PC-3 (cell line): ENCODE results near the gene BRWD1. TPM values are rescaled to one million over a fixed set of nuclear protein-coding genes. Genes with fewer than 3 reads are reported as not detected.

Source experiments
- ATAC-seq: fragments of 200-7000 bp; cut with Tn5 transposase; 2 replicates; pipeline ENCODE4 v1.9.1; 2020; ENCODE audit warnings: mild to moderate bottlenecking, moderate library complexity
- Bru-seq: library from RNA; stranded (reverse); fragments of 400-500 nt; gene quantifications from one replicate; lab custom pipeline; 2021; lab: Mats Ljungman, UMichigan
- BruChase-seq, 2 experiments: library from RNA; stranded (reverse); fragments of 400-500 nt; gene quantifications; one replicate each; lab custom pipeline; 2021; lab: Mats Ljungman, UMichigan
- BruUV-seq: library from RNA; stranded (reverse); fragments of 400-500 nt; replicated peaks from 2 replicates; lab custom pipeline; 2021; lab: Mats Ljungman, UMichigan
- CTCF ChIA-PET: fragments of 300-600 bp; sonication (Branson Sonifier 250); formaldehyde crosslinking; loops from one replicate; lab custom pipeline; 2022; ENCODE audit warnings: antibody characterized with exemption; lab: Charles Lee
- POLR2A ChIA-PET: fragments of 300-600 bp; sonication (Branson Sonifier 250); formaldehyde crosslinking; loops from one replicate; lab custom pipeline; 2022; ENCODE audit warnings: antibody characterized with exemption; ENCODE audit not compliant: unreplicated experiment; lab: Charles Lee
- DNase-seq: peaks from one replicate; pipeline ENCODE4 v3.0.0-alpha.2; 2015
- H2AFZ ChIP-seq: fragments of 300-600 bp; sonication (generic); 2 replicates; pipeline ENCODE4 v1.6.0; 2016; ENCODE audit warnings: antibody characterized with exemption, low read length
- H3F3A ChIP-seq: fragments of 300-600 bp; sonication (generic); one replicate; pipeline ENCODE4 v1.6.0; 2017; ENCODE audit warnings: antibody characterized with exemption, low read length, control low read depth, mild to moderate bottlenecking; ENCODE audit not compliant: unreplicated experiment
- H3K27ac ChIP-seq: fragments of 300-600 bp; sonication (generic); 2 replicates; pipeline ENCODE4 v1.5.1; 2016; ENCODE audit warnings: mild to moderate bottlenecking, low read length
- H3K27me3 ChIP-seq: fragments of 300-600 bp; sonication (generic); 2 replicates; pipeline ENCODE4 v1.6.1; 2016; ENCODE audit warnings: low read length, mixed read lengths
- H3K36me3 ChIP-seq: fragments of 300-600 bp; sonication (generic); 2 replicates; pipeline ENCODE4 v1.6.1; 2016; ENCODE audit warnings: low read depth, mixed run types, low read length, mixed read lengths
- H3K4me1 ChIP-seq: fragments of 300-600 bp; sonication (generic); 2 replicates; pipeline ENCODE4 v1.5.1; 2016; ENCODE audit warnings: low read length; ENCODE audit not compliant: insufficient read depth
- H3K4me2 ChIP-seq: fragments of 300-600 bp; sonication (generic); 2 replicates; pipeline ENCODE4 v1.6.0; 2016; ENCODE audit warnings: low read length
- H3K4me3 ChIP-seq: fragments of 300-600 bp; sonication (generic); 2 replicates; pipeline ENCODE4 v1.5.1; 2016; ENCODE audit warnings: mild to moderate bottlenecking, low read length, mixed read lengths
- H3K79me2 ChIP-seq: fragments of 300-600 bp; sonication (generic); 2 replicates; pipeline ENCODE4 v1.6.1; 2017; ENCODE audit warnings: low read length, mixed read lengths
- H3K9ac ChIP-seq: fragments of 300-600 bp; sonication (generic); 2 replicates; pipeline ENCODE4 v1.6.0; 2016; ENCODE audit warnings: mild to moderate bottlenecking, low read length
- H3K9me2 ChIP-seq: fragments of 300-600 bp; sonication (generic); replicated peaks from 2 replicates; pipeline ENCODE4 v1.6.1; 2016; ENCODE audit warnings: mixed run types, low read length, mixed read lengths
- H3K9me3 ChIP-seq: fragments of 300-600 bp; sonication (generic); 2 replicates; pipeline ENCODE4 v1.6.1; 2016; ENCODE audit warnings: low read length, mixed read lengths
- H4K20me1 ChIP-seq: fragments of 300-600 bp; sonication (generic); 2 replicates; pipeline ENCODE4 v1.6.1; 2016; ENCODE audit warnings: low read length, mixed read lengths
- EZH2 ChIP-seq: fragments of 300-600 bp; sonication (generic); IDR thresholded peaks from one replicate; pipeline ENCODE4 v1.6.1; 2017; ENCODE audit warnings: antibody characterized with exemption, mild to moderate bottlenecking, low read length; ENCODE audit not compliant: unreplicated experiment
- EZH2phosphoT487 ChIP-seq: fragments of 300-600 bp; sonication (generic); IDR thresholded peaks from 2 replicates; pipeline ENCODE4 v1.6.1; 2018; ENCODE audit warnings: mild to moderate bottlenecking, antibody characterized with exemption, low read length, borderline replicate concordance
- intact Hi-C: fragments of 100-400 bp; cut with micrococcal nuclease; formaldehyde crosslinking; loops from 2 replicates; pipeline ENCODE4 v1.9.0; 2023
- long read RNA-seq: library from polyadenylated mRNA; unstranded; transcript quantifications from one replicate; pipeline ENCODE4 v2.0.0, GENCODE V29; 2021; ENCODE audit not compliant: unreplicated experiment
- total RNA-seq: library from RNA; depleted of rRNA; stranded (reverse); fragments of >200 nt; gene quantifications from 2 replicates; pipeline ENCODE4 v1.2.3, GENCODE V29; 2014; rRNA removed
- TF ChIP-seq, protein P1 (sequence below): fragments of 300-600 bp; sonication (generic); conservative IDR thresholded peaks from 2 replicates; pipeline ENCODE4 v1.5.1; 2017; ENCODE audit warnings: antibody characterized with exemption, low read depth, mild to moderate bottlenecking, low read length

The BRWD1 gene
- total RNA-seq (25.1 and 29.3 TPM in 2 replicates), Bru-seq, nascent RNA (percentile 94 among the genes with signal in this experiment), BruChase-seq, experiment 1, labeled RNA remaining after a 6-hour chase (percentile 88 among the genes with signal in this experiment), BruChase-seq, experiment 2, labeled RNA remaining after a 2-hour chase (percentile 96 among the genes with signal in this experiment)
- long read RNA-seq, full-length matches to known transcripts = 80 of 195 reads
- long read RNA-seq, partial matches to known transcripts = 84 of 195 reads
- long read RNA-seq, other reads (novel, unspliced or antisense) = 31 of 195 reads

DNA sequence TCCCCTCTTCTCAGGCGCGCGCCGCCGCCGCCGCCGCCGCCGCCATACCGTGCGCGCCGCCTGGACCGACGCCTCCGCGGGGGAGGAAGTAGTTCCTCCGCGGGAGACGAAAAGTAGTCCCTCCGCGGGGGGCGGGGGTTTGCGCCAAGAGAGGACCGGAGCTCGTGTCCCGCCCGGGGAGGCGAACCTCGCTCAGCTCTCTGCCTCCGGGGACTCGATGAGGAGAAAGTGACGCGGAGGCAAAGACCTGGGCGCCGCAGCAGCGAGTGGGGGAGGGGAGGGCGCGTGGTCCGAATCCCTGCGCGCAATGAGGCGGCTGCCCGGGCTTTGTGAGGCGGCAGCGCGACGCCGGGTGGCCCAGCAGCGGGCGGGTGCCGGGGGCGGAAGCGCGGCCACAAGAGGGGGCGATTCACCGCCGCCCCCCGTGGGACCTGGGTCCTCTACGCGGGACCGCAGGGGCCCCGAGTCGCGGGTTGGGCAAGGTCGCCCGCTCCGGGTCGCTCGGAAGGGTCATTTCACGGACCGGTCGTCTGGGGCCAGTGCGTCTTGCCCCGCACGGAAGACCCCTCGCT is at the start of gene BRWD1:
BRWD1 (minus strand) TSS at position 62 of the 572 bp plus-strand sequence. CDS start 141 bp downstream, outside the sequence.
- Histone ChIP-seq H4K20me1 (peaks cover 10% of the 10 kb centered on the region; the same call in 1 of the 2 replicates), H3F3A (no peaks in the 10 kb centered on the region), H3K27me3 (no peaks in the 10 kb centered on the region), H2AFZ (peak within 1 kb of the TSS; percentile 89), H3K4me1 (peaks cover 20% of the 10 kb centered on the region), H3K9me2 (no peaks in the 10 kb centered on the region), H3K4me3 (peak within 1 kb of the TSS; percentile 77), H3K27ac (peak within 1 kb of the TSS; percentile 71), H3K79me2 (peaks cover 47% of the 10 kb centered on the region), H3K4me2 (peak within 1 kb of the TSS; percentile 87), H3K36me3 (peaks cover 10% of the 10 kb centered on the region; the same call in 1 of the 2 replicates), H3K9ac (peak within 1 kb of the TSS; percentile 94), H3K9me3 (no peaks in the 10 kb centered on the region)
- POLR2A ChIA-PET = interaction anchor here (0.7 kb wide), 1 partner anchor 20 kb away, joined by 4 read pairs; no protein-coding TSS in a partner anchor
- TF ChIP-seq EZH2phosphoT487 = peak; percentile 68; the same call in 1 of the 2 replicates
- TF ChIP-seq EZH2 = no peak
- CTCF ChIA-PET = no interaction called here
- DNase-seq = peak; percentile 77
- BruUV-seq = no TSS peak
- peak; percentile 55 for ATAC-seq
- intact Hi-C loops = loop anchor here (2.0 to 10.0 kb wide), 2 partner anchors 75 to 131 kb away; partner anchors contain the start of gene LCA5L

DNA sequence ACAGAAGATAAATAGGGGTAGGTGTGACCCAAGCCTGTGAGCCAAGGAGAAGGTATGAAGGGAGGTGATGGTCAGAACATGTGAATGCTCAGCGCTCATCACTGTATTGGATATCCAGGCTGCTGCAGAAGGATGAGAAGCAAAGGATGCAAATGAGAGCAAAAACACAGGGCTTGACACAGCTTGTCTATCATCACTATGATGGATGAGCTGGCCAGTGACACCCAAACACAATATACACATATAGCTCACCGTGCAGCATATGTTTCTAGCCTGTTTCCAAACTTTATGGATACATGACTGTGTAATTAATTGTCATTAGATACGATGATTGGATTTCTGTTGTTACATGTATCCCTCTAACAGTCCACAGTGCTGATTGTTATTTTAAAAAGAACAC is 49.3 kb upstream of the BRWD1 start:
- H3K9ac ChIP-seq = no peak overlapping the region
- no peak overlapping the region for H3K27ac ChIP-seq
- no peak overlapping the region for H3K4me2 ChIP-seq
- H4K20me1 ChIP-seq = no peaks in the 10 kb centered on the region
- DNase-seq (no peak), ATAC-seq (no peak)
- H3K4me1 ChIP-seq = no peaks in the 10 kb centered on the region
- no peaks in the 10 kb centered on the region for H3K27me3 ChIP-seq
- no peak for TF ChIP-seq EZH2
- TF ChIP-seq EZH2phosphoT487 = no peak
- TF ChIP-seq, protein P1, sequence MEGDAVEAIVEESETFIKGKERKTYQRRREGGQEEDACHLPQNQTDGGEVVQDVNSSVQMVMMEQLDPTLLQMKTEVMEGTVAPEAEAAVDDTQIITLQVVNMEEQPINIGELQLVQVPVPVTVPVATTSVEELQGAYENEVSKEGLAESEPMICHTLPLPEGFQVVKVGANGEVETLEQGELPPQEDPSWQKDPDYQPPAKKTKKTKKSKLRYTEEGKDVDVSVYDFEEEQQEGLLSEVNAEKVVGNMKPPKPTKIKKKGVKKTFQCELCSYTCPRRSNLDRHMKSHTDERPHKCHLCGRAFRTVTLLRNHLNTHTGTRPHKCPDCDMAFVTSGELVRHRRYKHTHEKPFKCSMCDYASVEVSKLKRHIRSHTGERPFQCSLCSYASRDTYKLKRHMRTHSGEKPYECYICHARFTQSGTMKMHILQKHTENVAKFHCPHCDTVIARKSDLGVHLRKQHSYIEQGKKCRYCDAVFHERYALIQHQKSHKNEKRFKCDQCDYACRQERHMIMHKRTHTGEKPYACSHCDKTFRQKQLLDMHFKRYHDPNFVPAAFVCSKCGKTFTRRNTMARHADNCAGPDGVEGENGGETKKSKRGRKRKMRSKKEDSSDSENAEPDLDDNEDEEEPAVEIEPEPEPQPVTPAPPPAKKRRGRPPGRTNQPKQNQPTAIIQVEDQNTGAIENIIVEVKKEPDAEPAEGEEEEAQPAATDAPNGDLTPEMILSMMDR = no peak
- CTCF ChIA-PET = no interaction called here
- H3K9me2 ChIP-seq = no peaks in the 10 kb centered on the region
- POLR2A ChIA-PET = no interaction called here
- no peaks in the 10 kb centered on the region for H3F3A ChIP-seq
- BruUV-seq = no TSS peak
- H3K9me3 ChIP-seq = no peaks in the 10 kb centered on the region
- no peak overlapping the region for H2AFZ ChIP-seq
- H3K79me2 ChIP-seq = no peaks in the 10 kb centered on the region
- intact Hi-C loops = no loop called here
- no peak overlapping the region for H3K4me3 ChIP-seq
- no peaks in the 10 kb centered on the region for H3K36me3 ChIP-seq

DNA sequence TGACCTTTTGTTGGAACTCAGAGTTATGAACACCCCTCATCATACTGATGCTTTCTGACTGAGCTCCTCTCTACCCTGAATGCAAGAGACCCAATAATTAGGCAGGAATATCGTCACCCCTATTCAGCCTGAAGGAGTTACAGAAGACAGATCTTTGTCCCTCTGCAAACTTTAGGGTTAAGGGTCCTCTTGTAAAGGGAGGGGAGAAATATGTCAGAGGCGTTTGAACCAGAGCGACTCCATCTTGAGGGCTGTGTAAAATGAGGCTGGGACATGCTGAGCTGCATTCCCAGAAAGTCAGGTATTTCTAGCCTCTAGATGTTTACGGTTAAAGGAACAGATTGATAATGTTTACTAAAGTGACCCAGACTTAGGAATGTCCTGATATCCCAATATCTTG is 46.0 kb upstream of the BRWD1 start:
- no peak overlapping the region for H3K9ac ChIP-seq
- H3F3A ChIP-seq = no peaks in the 10 kb centered on the region
- H3K4me2 ChIP-seq = no peak overlapping the region
- CTCF ChIA-PET = no interaction called here
- no peak overlapping the region for H3K27ac ChIP-seq
- no peaks in the 10 kb centered on the region for H3K36me3 ChIP-seq
- H3K4me1 ChIP-seq = no peaks in the 10 kb centered on the region
- no peak for ATAC-seq
- TF ChIP-seq, protein P1 = no peak
- no peak for TF ChIP-seq EZH2phosphoT487
- TF ChIP-seq EZH2 = no peak
- POLR2A ChIA-PET = no interaction called here
- no peak overlapping the region for H3K4me3 ChIP-seq
- no TSS peak for BruUV-seq
- intact Hi-C loops = no loop called here
- no peaks in the 10 kb centered on the region for H3K9me3 ChIP-seq
- DNase-seq = no peak
- no peaks in the 10 kb centered on the region for H3K27me3 ChIP-seq
- H4K20me1 ChIP-seq = no peaks in the 10 kb centered on the region
- H3K9me2 ChIP-seq = no peaks in the 10 kb centered on the region
- peak overlapping the region; percentile 13; the same call in 1 of the 2 replicates for H2AFZ ChIP-seq
- no peaks in the 10 kb centered on the region for H3K79me2 ChIP-seq
